K562 (cell line): ENCODE results near the gene ZCCHC3. TPM values are rescaled to one million over a fixed set of nuclear protein-coding genes. Genes with fewer than 3 reads are reported as not detected.

Experiments used
- CTBP1 ChIP-seq: fragments of 450-650 bp; IDR thresholded peaks from 2 replicates; pipeline ENCODE4 v1.6.1; 2016; ENCODE audit warnings: borderline replicate concordance
- ETV6 ChIP-seq, 3 experiments: fragments of 150-350 bp in 1 of 3; sonication (generic) in 1 of 3; formaldehyde crosslinking in 1 of 3; IDR thresholded peaks; 2 replicates each; pipeline versions ENCODE4 v1.6.1 to v1.8.0; 2014 to 2022; ENCODE audit warnings: borderline replicate concordance in 2 of 3, low read depth in 2 of 3, antibody characterized with exemption in 1 of 3, low read length in 1 of 3, mild to moderate bottlenecking in 1 of 3, missing genetic modification reagents in 1 of 3
- HDAC6 ChIP-seq: IDR thresholded peaks from 2 replicates; pipeline ENCODE4 v1.6.1; 2012; ENCODE audit warnings: low read depth, mild to moderate bottlenecking, control low read depth, inconsistent platforms, low read length, moderate library complexity
- HES1 ChIP-seq: fragments of 450-650 bp; IDR thresholded peaks from 2 replicates; pipeline ENCODE4 v1.6.1; 2016; ENCODE audit warnings: low read depth, mild to moderate bottlenecking, moderate library complexity
- PURB ChIP-seq: sonication (generic); formaldehyde crosslinking; IDR thresholded peaks from 2 replicates; pipeline ENCODE4 v1.9.0; 2021; ENCODE audit warnings: low read depth, mild to moderate bottlenecking, missing genetic modification reagents
- RBM25 ChIP-seq: fragments of 200-400 bp; formaldehyde crosslinking; IDR thresholded peaks from 2 replicates; pipeline ENCODE4 v1.6.1; 2018; ENCODE audit warnings: low read length, low read depth, moderate library complexity; ENCODE audit not compliant: severe bottlenecking
- SAFB2 ChIP-seq: fragments of 200-400 bp; formaldehyde crosslinking; IDR thresholded peaks from 2 replicates; pipeline ENCODE4 v1.6.1; 2018; ENCODE audit warnings: borderline replicate concordance, low read length, low read depth, moderate library complexity; ENCODE audit not compliant: severe bottlenecking
- TAF7 ChIP-seq: fragments of 450-650 bp; IDR thresholded peaks from 2 replicates; pipeline ENCODE4 v1.6.1; 2016; ENCODE audit warnings: missing genetic modification characterization, missing compliant biosample characterization
- ZFX ChIP-seq: sonication (generic); formaldehyde crosslinking; IDR thresholded peaks from 2 replicates; pipeline ENCODE4 v1.8.0; 2022; ENCODE audit warnings: mild to moderate bottlenecking, missing genetic modification reagents, moderate library complexity
- ZMIZ1 ChIP-seq, 2 experiments: fragments of 150-350 bp in 1 of 2; IDR thresholded peaks; 2 replicates each; pipeline ENCODE4 v1.6.1; 2012 to 2016; ENCODE audit warnings: low read depth in 2 of 2, low read length in 2 of 2, mild to moderate bottlenecking in 1 of 2, moderate library complexity in 1 of 2
- ZNF384 ChIP-seq: IDR thresholded peaks from 2 replicates; pipeline ENCODE4 v1.6.1; 2012; ENCODE audit warnings: low read depth, low read length, improper control_type of control experiment
- polyA plus RNA-seq, 8 experiments: library from polyadenylated mRNA; depleted of rRNA in 4 of 8; stranded (reverse) in 5 of 8; unstranded in 3 of 8; fragments of >200 nt; fragmentation: Nextera tagmentation in 2 of 8; fragmentation: Illumina TruSeq in 1 of 8; extraction: Ambion mirVana in 2 of 8; extraction: Trizol in 1 of 8; gene quantifications; 2 replicates each; pipeline versions ENCODE4 v1.2.1 to v1.2.3, GENCODE V29; 2011 to 2014; ENCODE audit warnings: inconsistent platforms in 1 of 8, missing spikeins in 1 of 8
- total RNA-seq, 7 experiments: library from RNA; depleted of rRNA in 6 of 7; stranded (reverse); fragments of >200 nt in 6 of 7; fragmentation: Illumina TruSeq in 2 of 7; extraction: Trizol in 2 of 7; gene quantifications; 2 replicates each; pipeline versions ENCODE4 v1.2.1 to v1.2.3, GENCODE V29; 2011 to 2021; ENCODE audit warnings: low replicate concordance in 1 of 7
- TF ChIP-seq, protein P1 (sequence below), 3 experiments: IDR thresholded peaks in 2 of 3; conservative IDR thresholded peaks in 1 of 3; 2 replicates each; pipeline ENCODE4 v1.5.1; 2011 to 2012; ENCODE audit warnings: low read length in 3 of 3, mild to moderate bottlenecking in 3 of 3, control low read depth in 2 of 3, improper control_type of control experiment in 1 of 3, inconsistent platforms in 1 of 3, low read depth in 1 of 3, mixed read lengths in 1 of 3, moderate library complexity in 1 of 3; ENCODE audit not compliant: insufficient read depth in 2 of 3
- TF ChIP-seq, protein P2 (sequence below): sonication (generic); formaldehyde crosslinking; IDR thresholded peaks from 2 replicates; pipeline ENCODE4 v1.8.0; 2022; ENCODE audit warnings: mild to moderate bottlenecking, missing genetic modification reagents

The ZCCHC3 gene
- total and polyA plus RNA-seq, 9 of the 15 experiments (the other 6 are each of a cell fraction or from before 2014, with no cell fraction given): 2.8 to 23.3 (median 16.5) TPM

DNA sequence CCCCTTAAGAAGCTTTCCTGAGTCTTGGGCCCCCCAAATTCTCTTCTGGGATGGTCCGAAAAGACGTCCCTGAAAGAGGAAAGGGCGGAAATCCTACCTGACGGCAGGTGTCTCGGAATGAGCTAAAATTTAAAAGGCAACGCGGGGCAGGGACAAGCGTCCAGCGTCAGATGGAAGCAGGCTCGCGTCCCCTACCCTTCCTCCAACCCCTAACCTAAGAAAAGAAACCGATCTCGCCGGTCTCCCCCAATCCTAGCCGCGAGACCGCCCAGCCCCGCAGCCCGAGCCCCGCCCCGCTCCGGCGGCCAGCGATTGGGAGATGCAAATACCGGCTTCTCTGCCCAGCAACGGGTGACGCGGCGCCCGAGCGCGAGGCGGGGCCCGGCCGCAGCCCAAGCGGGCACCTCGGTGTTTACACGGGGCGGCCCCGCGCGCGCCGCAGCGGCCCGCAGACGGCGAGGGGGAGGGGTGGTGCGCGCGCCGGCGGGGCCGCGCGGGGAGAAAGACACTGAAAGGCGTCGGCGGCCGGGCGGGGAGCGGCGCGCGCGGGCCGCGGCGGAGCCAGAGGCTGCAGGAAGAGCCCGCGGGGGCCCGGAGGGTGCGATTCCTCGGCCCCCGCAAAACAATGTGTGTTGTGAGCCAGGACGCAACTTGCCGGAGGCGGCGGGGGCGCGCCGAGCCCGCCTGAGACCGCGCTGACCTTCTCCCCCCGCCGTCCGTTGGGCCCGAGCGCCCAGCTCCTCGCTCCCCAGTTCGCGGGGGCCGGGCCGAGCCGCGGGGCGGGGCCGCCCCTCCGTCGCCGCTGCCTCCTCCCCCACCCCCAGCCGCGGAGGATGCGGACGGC lies 27.9 kb downstream of the ZCCHC3 start, which contains the start of gene SOX12 (continued):
- TF ChIP-seq ETV6 (IDR thresholded peaks at IDR 0.05; ENCODE audit: borderline replicate concordance in 1 of 2, low read depth in 2 of 2, low read length in 1 of 2): no peak
- TF ChIP-seq ETV6 (CRISPR knock-in tag; IDR thresholded peaks at IDR 0.05; ENCODE audit: borderline replicate concordance): no peak
- peak; percentile 87 for TF ChIP-seq ZFX (CRISPR knock-in tag)
- TF ChIP-seq ZNF384: no peak
- no peak for TF ChIP-seq TAF7 (tag)
- TF ChIP-seq, protein P1, sequence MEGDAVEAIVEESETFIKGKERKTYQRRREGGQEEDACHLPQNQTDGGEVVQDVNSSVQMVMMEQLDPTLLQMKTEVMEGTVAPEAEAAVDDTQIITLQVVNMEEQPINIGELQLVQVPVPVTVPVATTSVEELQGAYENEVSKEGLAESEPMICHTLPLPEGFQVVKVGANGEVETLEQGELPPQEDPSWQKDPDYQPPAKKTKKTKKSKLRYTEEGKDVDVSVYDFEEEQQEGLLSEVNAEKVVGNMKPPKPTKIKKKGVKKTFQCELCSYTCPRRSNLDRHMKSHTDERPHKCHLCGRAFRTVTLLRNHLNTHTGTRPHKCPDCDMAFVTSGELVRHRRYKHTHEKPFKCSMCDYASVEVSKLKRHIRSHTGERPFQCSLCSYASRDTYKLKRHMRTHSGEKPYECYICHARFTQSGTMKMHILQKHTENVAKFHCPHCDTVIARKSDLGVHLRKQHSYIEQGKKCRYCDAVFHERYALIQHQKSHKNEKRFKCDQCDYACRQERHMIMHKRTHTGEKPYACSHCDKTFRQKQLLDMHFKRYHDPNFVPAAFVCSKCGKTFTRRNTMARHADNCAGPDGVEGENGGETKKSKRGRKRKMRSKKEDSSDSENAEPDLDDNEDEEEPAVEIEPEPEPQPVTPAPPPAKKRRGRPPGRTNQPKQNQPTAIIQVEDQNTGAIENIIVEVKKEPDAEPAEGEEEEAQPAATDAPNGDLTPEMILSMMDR (IDR thresholded peaks at IDR 0.05 in 2 of 3, conservative IDR thresholded peaks at IDR 0.05 in 1 of 3; ENCODE audit: insufficient read depth in 2 of 3, low read depth in 1 of 3, low read length in 3 of 3): no peak
- TF ChIP-seq HDAC6: no peak
- peak; percentile 82 for TF ChIP-seq CTBP1
- no peak for TF ChIP-seq SAFB2
- no peak for TF ChIP-seq ZMIZ1 (IDR thresholded peaks at IDR 0.05; ENCODE audit: low read depth in 2 of 2, low read length in 2 of 2)
- TF ChIP-seq PURB (CRISPR knock-in tag): no peak
- peak; percentile 10 for TF ChIP-seq RBM25
- no peak for TF ChIP-seq HES1
- TF ChIP-seq, protein P2, sequence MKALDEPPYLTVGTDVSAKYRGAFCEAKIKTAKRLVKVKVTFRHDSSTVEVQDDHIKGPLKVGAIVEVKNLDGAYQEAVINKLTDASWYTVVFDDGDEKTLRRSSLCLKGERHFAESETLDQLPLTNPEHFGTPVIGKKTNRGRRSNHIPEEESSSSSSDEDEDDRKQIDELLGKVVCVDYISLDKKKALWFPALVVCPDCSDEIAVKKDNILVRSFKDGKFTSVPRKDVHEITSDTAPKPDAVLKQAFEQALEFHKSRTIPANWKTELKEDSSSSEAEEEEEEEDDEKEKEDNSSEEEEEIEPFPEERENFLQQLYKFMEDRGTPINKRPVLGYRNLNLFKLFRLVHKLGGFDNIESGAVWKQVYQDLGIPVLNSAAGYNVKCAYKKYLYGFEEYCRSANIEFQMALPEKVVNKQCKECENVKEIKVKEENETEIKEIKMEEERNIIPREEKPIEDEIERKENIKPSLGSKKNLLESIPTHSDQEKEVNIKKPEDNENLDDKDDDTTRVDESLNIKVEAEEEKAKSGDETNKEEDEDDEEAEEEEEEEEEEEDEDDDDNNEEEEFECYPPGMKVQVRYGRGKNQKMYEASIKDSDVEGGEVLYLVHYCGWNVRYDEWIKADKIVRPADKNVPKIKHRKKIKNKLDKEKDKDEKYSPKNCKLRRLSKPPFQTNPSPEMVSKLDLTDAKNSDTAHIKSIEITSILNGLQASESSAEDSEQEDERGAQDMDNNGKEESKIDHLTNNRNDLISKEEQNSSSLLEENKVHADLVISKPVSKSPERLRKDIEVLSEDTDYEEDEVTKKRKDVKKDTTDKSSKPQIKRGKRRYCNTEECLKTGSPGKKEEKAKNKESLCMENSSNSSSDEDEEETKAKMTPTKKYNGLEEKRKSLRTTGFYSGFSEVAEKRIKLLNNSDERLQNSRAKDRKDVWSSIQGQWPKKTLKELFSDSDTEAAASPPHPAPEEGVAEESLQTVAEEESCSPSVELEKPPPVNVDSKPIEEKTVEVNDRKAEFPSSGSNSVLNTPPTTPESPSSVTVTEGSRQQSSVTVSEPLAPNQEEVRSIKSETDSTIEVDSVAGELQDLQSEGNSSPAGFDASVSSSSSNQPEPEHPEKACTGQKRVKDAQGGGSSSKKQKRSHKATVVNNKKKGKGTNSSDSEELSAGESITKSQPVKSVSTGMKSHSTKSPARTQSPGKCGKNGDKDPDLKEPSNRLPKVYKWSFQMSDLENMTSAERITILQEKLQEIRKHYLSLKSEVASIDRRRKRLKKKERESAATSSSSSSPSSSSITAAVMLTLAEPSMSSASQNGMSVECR (CRISPR knock-in tag): no peak
